D721Med (cell line): Measurements from ENCODE around the gene FCN3.

ENCODE experiments used
- DNase-seq: peaks from one replicate; pipeline ENCODE4 v3.0.0; 2011; ENCODE audit warnings: low spot score; ENCODE audit not compliant: insufficient read length
- FAIRE-seq: peaks from 2 replicates; lab custom pipeline; 2011; peaks lifted over from hg19 to GRCh38; lab: Jason Lieb, UNC
- TF ChIP-seq, protein P1 (sequence below): IDR thresholded peaks from 2 replicates; pipeline ENCODE4 v1.5.1; 2012; ENCODE audit warnings: mild to moderate bottlenecking, control low read depth; ENCODE audit not compliant: insufficient read depth; ENCODE audit errors: missing control alignments

Gene FCN3

DNA sequence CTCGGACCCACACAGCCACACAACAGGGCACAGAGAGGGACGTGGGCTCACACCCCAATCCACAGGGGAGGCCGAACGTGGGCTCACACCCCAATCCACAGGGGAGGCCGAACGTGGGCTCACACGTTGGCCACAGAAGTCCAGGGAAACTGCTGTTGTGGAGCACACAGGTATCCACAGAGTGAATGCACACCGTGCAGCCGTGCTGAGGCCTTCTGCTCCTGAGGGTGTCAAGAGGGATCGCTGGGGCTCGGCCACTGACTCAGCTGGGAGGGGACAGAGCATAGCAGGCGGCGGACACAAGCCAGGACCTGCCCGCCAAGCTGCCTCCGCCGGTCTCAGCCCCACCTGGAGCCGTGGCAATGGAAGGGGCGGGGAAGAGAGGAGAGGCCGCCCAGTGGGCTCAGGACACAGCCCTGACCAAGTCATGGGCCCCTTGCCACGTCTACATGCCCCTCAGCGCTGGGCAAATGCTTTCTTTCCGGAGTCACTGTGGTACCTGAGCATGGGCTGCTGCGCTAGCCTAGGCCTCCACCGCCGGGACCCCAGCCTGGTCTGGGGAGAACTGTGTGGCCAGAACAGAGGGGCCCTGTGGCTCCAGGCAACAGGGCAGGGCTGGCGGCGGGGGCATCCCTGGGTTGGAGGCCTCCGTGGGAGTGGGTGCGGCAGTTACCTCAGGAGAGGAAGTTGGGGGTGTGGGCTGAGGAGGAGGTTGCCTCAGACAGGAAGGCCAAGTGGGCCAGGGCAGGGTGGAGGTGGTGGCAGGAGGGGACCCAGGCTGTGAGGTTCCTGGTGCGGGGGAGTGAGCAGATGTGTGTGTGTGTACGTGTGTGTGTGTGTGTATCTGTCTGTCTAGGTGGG is 31.6 kb downstream of the FCN3 start:
- FAIRE-seq (no peak), DNase-seq (no peak)
- TF ChIP-seq, protein P1, sequence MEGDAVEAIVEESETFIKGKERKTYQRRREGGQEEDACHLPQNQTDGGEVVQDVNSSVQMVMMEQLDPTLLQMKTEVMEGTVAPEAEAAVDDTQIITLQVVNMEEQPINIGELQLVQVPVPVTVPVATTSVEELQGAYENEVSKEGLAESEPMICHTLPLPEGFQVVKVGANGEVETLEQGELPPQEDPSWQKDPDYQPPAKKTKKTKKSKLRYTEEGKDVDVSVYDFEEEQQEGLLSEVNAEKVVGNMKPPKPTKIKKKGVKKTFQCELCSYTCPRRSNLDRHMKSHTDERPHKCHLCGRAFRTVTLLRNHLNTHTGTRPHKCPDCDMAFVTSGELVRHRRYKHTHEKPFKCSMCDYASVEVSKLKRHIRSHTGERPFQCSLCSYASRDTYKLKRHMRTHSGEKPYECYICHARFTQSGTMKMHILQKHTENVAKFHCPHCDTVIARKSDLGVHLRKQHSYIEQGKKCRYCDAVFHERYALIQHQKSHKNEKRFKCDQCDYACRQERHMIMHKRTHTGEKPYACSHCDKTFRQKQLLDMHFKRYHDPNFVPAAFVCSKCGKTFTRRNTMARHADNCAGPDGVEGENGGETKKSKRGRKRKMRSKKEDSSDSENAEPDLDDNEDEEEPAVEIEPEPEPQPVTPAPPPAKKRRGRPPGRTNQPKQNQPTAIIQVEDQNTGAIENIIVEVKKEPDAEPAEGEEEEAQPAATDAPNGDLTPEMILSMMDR, result no peak

DNA sequence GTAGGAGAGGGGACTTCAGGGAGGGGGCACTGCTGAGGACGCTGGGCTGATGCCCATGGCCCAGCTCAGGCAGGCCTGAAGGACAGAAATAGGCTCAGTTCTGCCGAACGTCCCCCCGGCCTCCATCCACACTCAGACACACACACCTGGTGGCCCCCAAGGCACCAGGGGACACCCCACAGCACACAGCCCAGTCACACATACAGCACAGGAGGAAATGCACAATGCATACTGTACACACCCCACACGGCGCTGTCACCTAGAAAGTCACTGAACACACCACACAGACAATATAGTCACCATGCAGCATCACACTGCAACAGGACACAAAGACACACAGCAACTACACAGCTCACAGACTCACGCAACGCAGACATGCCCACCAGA is 32.2 kb downstream of the FCN3 start:
- no peak for FAIRE-seq
- no peak for DNase-seq

DNA sequence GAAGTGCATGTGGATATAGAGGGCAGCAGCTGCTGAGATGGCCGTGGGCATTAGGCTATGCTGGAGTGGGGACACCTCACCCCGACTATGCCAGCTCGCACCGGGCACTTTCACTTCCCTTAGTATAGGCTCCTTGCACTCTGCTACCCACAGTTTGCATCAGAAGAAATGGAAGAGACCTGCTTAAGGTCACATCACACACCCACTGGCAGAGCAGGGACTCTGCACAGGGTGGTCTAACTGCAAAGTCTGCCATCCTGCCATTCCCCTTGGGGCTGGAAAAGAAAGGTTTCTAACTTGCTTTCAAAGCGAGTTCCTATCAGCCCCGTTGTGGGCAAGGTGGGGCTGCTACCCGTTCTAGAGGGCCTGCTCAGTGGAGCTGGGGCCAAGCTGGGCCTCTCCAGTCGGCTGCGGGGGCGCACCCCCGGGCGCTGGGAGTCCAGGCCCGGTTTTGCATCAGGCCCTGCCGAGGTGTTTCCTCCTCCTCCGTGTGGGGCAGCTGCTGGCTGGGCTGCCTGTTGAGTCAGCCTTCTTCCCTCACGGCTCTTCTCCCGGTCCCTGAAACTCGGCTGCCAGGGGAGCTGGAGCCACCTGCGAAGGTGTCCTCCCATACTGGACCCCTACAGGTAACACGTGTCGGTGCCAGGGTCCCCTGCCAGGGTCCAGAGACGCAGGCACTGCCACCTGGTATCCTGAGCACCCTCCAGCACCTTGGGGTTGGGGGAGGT is 32.9 kb downstream of the FCN3 start, which contains the start of gene SYTL1:
Gene SYTL1, plus strand, starts transcription at position 498 of the 728 bp plus-strand sequence. CDS start 3,313 bp downstream, outside the sequence.
- FAIRE-seq (no peak), DNase-seq (no peak)
- TF ChIP-seq, protein P1, result no peak

More for the DNA sequence above, 32.2 kb downstream of the FCN3 start:
- TF ChIP-seq, protein P1, result no peak

DNA sequence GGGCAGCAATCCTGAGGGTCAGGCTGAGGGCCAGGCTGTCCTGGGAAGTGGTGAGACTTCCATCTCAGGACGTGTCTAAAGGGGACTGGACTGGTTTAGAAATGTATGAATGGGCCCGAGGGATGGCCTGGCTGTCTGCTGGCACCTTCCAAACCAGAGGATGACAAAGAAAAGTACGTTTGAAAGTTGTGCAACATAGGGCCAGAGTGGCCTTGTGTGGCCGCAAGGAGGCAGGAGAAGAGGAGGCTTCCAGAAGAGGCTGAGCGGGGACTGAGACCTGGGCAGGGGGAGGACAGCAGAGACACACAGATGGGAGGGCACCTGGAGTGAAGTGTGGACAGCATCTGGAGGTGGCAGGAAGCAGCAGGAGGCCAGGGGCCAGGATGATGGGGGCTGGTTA is 35.4 kb downstream of the FCN3 start:
- FAIRE-seq (no peak), DNase-seq (no peak)
- TF ChIP-seq, protein P1, result no peak

DNA sequence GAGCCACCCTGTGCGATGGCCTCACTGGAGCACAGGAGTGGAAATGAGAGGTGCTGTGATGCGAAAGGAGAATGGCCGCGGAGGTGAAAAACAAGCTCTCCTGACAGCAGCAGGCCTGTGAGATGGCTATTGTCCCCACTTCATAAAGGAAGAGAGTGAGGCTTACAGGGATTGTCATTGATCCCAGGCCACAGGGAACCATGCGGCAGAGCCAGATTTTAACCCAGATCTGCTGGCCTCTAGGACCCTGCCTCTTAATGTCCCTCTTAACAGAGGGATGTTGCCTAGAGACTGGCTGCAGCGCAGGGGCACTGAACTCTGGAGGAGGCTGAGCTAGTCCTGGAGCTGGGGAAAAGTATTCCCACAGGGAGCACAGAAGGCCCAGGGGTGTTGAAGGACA is 35.9 kb downstream of the FCN3 start:
- FAIRE-seq (no peak), DNase-seq (no peak)
- TF ChIP-seq, protein P1, result no peak

DNA sequence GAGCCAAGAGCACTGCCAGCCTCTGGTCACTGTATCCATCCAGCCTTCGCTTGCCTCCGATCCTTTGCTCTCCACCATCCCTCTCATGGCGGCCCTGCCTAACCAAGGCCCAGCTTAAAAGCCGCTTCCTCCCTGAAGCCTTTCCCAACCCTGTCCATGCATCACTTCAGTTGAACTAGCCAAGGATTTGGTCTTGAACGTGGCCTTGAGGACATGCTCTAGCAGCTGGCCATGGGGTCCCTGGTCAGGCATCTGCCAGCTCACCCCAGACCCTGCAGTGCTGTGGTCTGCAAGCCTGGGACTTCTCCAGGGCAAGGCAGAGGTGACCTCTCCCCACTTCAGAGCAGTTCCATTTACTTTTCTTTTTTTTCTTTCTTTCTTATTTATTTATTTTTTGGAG is 37.9 kb downstream of the FCN3 start:
- FAIRE-seq, result no peak
- TF ChIP-seq, protein P1, result no peak
- DNase-seq, result no peak
